CMK (cell line): ENCODE measurements around the gene SMARCC1.
"Not testable (repeated sequence)": the region's sequence is repeated elsewhere in the genome, so short reads cannot be mapped to it uniquely, and the experiment has no call there.

Source experiments
- DNase-seq: peaks from one replicate; pipeline ENCODE4 v3.0.0-alpha.2; 2010; ENCODE audit warnings: low read depth

The SMARCC1 gene

GRCh38 chr3:47766186-47766585 lies 15.5 kb downstream of the SMARCC1 start:
- no peak for DNase-seq

GRCh38 chr3:47762233-47762632 lies 19.5 kb downstream of the SMARCC1 start:
- DNase-seq: no peak

GRCh38 chr3:47761046-47761445 lies 20.6 kb downstream of the SMARCC1 start:
- no peak for DNase-seq

GRCh38 chr3:47760207-47760606 lies 21.5 kb downstream of the SMARCC1 start:
- DNase-seq: not testable (repeated sequence)

GRCh38 chr3:47758261-47759025 lies 23.2 kb downstream of the SMARCC1 start:
- no peak for DNase-seq

GRCh38 chr3:47752716-47753115 lies 29.0 kb downstream of the SMARCC1 start:
- DNase-seq: no peak

- DNase-seq: not testable (repeated sequence)
Observed at GRCh38 chr3:47750811-47751354, 30.8 kb downstream of the SMARCC1 start.

- DNase-seq: no peak
Observed at GRCh38 chr3:47747558-47747957, 34.1 kb downstream of the SMARCC1 start.

GRCh38 chr3:47746264-47746663 lies 35.4 kb downstream of the SMARCC1 start:
- no peak for DNase-seq

- no peak for DNase-seq
Observed at GRCh38 chr3:47743855-47744254, 37.8 kb downstream of the SMARCC1 start.

- DNase-seq: not testable (repeated sequence)
Observed at GRCh38 chr3:47743352-47743751, 38.3 kb downstream of the SMARCC1 start.

- DNase-seq: no peak
Observed at GRCh38 chr3:47741925-47742324, 39.8 kb downstream of the SMARCC1 start.

GRCh38 chr3:47732143-47732542 lies 49.5 kb downstream of the SMARCC1 start:
- no peak for DNase-seq

GRCh38 chr3:47731061-47731460 lies 50.6 kb downstream of the SMARCC1 start:
- DNase-seq: no peak

GRCh38 chr3:47722859-47723258 lies 58.8 kb downstream of the SMARCC1 start:
- DNase-seq: peak; percentile 17

- DNase-seq: not testable (repeated sequence)
Observed at GRCh38 chr3:47717448-47717847, 64.2 kb downstream of the SMARCC1 start.

- DNase-seq: no peak
Observed at GRCh38 chr3:47716656-47717055, 65.0 kb downstream of the SMARCC1 start.

GRCh38 chr3:47715928-47716327 lies 65.8 kb downstream of the SMARCC1 start:
- DNase-seq: no peak

- no peak for DNase-seq
Observed at GRCh38 chr3:47714606-47715005, 67.1 kb downstream of the SMARCC1 start.

- no peak for DNase-seq
Observed at GRCh38 chr3:47713655-47714054, 68.0 kb downstream of the SMARCC1 start.

GRCh38 chr3:47712398-47712797 lies 69.3 kb downstream of the SMARCC1 start:
- DNase-seq: no peak

GRCh38 chr3:47711596-47711995 lies 70.1 kb downstream of the SMARCC1 start:
- no peak for DNase-seq

GRCh38 chr3:47705391-47705790 lies 76.3 kb downstream of the SMARCC1 start:
- no peak for DNase-seq

- DNase-seq: no peak
Observed at GRCh38 chr3:47704237-47704612, 77.5 kb downstream of the SMARCC1 start.
